Measurements from ENCODE around the gene SORCS3. TPM values are rescaled to one million over a fixed set of nuclear protein-coding genes. Genes with fewer than 3 reads are reported as not detected.

SORCS3 gene
- total RNA-seq, 1 donor from 2014 or later: 2.0 TPM

- no peak for DNase-seq
- Mint-ChIP-seq H3K27ac (ENCODE audit: unreplicated experiment) (no peak overlapping the region), H3K27me3 (ENCODE audit: unreplicated experiment) (no peaks in the 10 kb centered on the region), H3K9me3 (ENCODE audit: unreplicated experiment) (no peaks in the 10 kb centered on the region), H3K4me3 (ENCODE audit: unreplicated experiment) (no peak overlapping the region), H3K36me3 (ENCODE audit: unreplicated experiment) (peaks cover 3% of the 10 kb centered on the region), H3K4me1 (ENCODE audit: low read depth, unreplicated experiment) (no peaks in the 10 kb centered on the region)
- no peak for TF ChIP-seq CTCF (IDR thresholded peaks at IDR 0.05; ENCODE audit: partially characterized antibody, unreplicated experiment)
These were observed 472.6 kb downstream of the SORCS3 start for GRCh38 chr10:105113666-105114065.

GRCh38 chr10:105121743-105122142, 480.7 kb downstream of the SORCS3 start:
- no peak overlapping the region for H3K27ac Mint-ChIP-seq (ENCODE audit: unreplicated experiment)
- TF ChIP-seq CTCF (IDR thresholded peaks at IDR 0.05; ENCODE audit: partially characterized antibody, unreplicated experiment): no peak
- H3K4me3 Mint-ChIP-seq (ENCODE audit: unreplicated experiment): no peak overlapping the region
- peak; percentile 23 for DNase-seq
- H3K4me1 Mint-ChIP-seq (ENCODE audit: low read depth, unreplicated experiment): peaks cover 10% of the 10 kb centered on the region
- no peaks in the 10 kb centered on the region for H3K27me3 Mint-ChIP-seq (ENCODE audit: unreplicated experiment)
- H3K9me3 Mint-ChIP-seq (ENCODE audit: unreplicated experiment): no peaks in the 10 kb centered on the region
- peaks cover 6% of the 10 kb centered on the region for H3K36me3 Mint-ChIP-seq (ENCODE audit: unreplicated experiment)

GRCh38 chr10:105128111-105128510, 487.0 kb downstream of the SORCS3 start:
- no peak for TF ChIP-seq CTCF (IDR thresholded peaks at IDR 0.05; ENCODE audit: partially characterized antibody, unreplicated experiment)
- no peak overlapping the region for H3K4me3 Mint-ChIP-seq (ENCODE audit: unreplicated experiment)
- no peaks in the 10 kb centered on the region for H3K9me3 Mint-ChIP-seq (ENCODE audit: unreplicated experiment)
- no peaks in the 10 kb centered on the region for H3K27me3 Mint-ChIP-seq (ENCODE audit: unreplicated experiment)
- DNase-seq: no peak
- peaks cover 8% of the 10 kb centered on the region for H3K4me1 Mint-ChIP-seq (ENCODE audit: low read depth, unreplicated experiment)
- no peak overlapping the region for H3K27ac Mint-ChIP-seq (ENCODE audit: unreplicated experiment)
- no peaks in the 10 kb centered on the region for H3K36me3 Mint-ChIP-seq (ENCODE audit: unreplicated experiment)

GRCh38 chr10:105138358-105138757, 497.3 kb downstream of the SORCS3 start:
- H3K36me3 Mint-ChIP-seq (ENCODE audit: unreplicated experiment): no peaks in the 10 kb centered on the region
- no peaks in the 10 kb centered on the region for H3K4me1 Mint-ChIP-seq (ENCODE audit: low read depth, unreplicated experiment)
- DNase-seq: no peak
- no peaks in the 10 kb centered on the region for H3K9me3 Mint-ChIP-seq (ENCODE audit: unreplicated experiment)
- H3K27ac Mint-ChIP-seq (ENCODE audit: unreplicated experiment): no peak overlapping the region
- TF ChIP-seq CTCF (IDR thresholded peaks at IDR 0.05; ENCODE audit: partially characterized antibody, unreplicated experiment): no peak
- no peaks in the 10 kb centered on the region for H3K27me3 Mint-ChIP-seq (ENCODE audit: unreplicated experiment)
- no peak overlapping the region for H3K4me3 Mint-ChIP-seq (ENCODE audit: unreplicated experiment)

- H3K36me3 Mint-ChIP-seq (ENCODE audit: unreplicated experiment): no peaks in the 10 kb centered on the region
- no peak overlapping the region for H3K4me3 Mint-ChIP-seq (ENCODE audit: unreplicated experiment)
- no peak for TF ChIP-seq CTCF (IDR thresholded peaks at IDR 0.05; ENCODE audit: partially characterized antibody, unreplicated experiment)
- H3K27me3 Mint-ChIP-seq (ENCODE audit: unreplicated experiment): no peaks in the 10 kb centered on the region
- no peaks in the 10 kb centered on the region for H3K4me1 Mint-ChIP-seq (ENCODE audit: low read depth, unreplicated experiment)
- no peak for DNase-seq
- no peaks in the 10 kb centered on the region for H3K9me3 Mint-ChIP-seq (ENCODE audit: unreplicated experiment)
- H3K27ac Mint-ChIP-seq (ENCODE audit: unreplicated experiment): no peak overlapping the region
These were observed 498.3 kb downstream of the SORCS3 start for GRCh38 chr10:105139363-105139896.
